GM12864 (cell line): ENCODE measurements around the gene CGB3.

Experiments
- DNase-seq: peaks from one replicate; pipeline ENCODE4 v3.0.0-alpha.2; 2011; ENCODE audit warnings: low read depth
- H3K4me3 ChIP-seq: 2 replicates; pipeline ENCODE4 v1.5.1; 2011; ENCODE audit warnings: mild to moderate bottlenecking, low read depth, low read length, control low read depth
- TF ChIP-seq, protein P1 (sequence below): IDR thresholded peaks from 2 replicates; pipeline ENCODE4 v1.5.1; 2011; ENCODE audit warnings: low read depth, mild to moderate bottlenecking, moderate library complexity, low read length, control low read depth, inconsistent platforms; ENCODE audit errors: missing control alignments

Gene CGB3

DNA sequence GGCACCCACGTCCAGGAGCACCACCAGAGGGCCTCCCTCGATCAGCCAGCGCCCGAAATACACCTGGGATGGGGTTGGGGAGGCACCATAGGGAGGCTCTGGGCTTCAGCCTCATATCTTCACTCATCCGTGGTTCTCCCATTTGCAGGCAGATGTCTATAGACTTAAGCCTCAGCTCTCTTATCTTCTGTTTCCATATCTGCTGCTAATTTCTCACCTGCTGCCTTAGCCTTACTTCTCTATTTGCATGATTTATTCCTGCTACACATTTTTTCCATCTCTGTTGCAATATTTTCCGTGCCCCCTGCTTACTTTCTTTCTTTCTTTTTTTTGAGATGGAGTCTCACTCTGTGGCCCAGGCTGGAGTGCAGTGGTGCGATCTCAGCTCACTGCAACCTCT, 36.8 kb downstream of the CGB3 start:
- TF ChIP-seq, protein P1, sequence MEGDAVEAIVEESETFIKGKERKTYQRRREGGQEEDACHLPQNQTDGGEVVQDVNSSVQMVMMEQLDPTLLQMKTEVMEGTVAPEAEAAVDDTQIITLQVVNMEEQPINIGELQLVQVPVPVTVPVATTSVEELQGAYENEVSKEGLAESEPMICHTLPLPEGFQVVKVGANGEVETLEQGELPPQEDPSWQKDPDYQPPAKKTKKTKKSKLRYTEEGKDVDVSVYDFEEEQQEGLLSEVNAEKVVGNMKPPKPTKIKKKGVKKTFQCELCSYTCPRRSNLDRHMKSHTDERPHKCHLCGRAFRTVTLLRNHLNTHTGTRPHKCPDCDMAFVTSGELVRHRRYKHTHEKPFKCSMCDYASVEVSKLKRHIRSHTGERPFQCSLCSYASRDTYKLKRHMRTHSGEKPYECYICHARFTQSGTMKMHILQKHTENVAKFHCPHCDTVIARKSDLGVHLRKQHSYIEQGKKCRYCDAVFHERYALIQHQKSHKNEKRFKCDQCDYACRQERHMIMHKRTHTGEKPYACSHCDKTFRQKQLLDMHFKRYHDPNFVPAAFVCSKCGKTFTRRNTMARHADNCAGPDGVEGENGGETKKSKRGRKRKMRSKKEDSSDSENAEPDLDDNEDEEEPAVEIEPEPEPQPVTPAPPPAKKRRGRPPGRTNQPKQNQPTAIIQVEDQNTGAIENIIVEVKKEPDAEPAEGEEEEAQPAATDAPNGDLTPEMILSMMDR = no peak
- DNase-seq = no peak
- H3K4me3 ChIP-seq = no peak overlapping the region

DNA sequence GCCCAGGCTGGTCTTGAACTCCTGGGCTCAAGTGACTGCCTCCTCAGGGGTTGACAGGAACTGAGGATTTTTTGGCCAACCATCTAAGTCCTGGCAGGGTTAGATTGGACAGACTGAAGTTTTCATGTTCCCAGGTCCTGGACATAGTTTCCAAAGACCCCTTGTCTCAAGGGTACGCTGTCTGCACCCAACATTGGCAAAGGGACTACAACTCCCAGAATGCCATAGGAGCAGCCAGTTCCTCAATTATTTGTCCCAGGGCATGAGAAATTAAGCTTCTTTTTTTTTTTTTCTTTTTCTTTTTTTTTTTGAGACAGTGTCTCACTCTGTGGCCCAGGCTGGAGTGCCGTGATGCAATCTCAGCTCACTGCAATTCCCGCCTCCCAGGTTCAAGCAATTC, 37.9 kb downstream of the CGB3 start:
- H3K4me3 ChIP-seq = no peak overlapping the region

DNA sequence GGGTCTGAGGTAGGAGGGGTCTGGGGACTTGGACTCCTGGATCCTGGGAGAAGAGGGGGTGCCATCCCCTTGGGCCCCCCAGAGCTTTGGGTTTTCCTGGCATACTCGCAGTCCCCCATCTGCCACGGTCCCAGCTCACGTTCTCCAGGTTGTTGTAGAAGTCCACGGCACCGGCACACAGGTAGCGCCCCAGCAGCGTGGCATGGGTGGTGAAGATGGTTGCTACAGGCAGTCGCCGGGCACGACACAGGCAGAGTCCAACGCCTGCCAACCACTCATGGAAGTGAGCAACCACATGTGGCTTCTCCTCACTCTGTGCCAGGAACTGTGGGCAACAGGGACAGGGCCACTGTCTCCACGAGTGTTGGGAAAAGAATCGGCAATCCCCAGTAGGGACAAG, 38.4 kb downstream of the CGB3 start:
- no peak overlapping the region for H3K4me3 ChIP-seq
- TF ChIP-seq, protein P1 = no peak
- no peak for DNase-seq

More for the DNA sequence above, 37.9 kb downstream of the CGB3 start:
- TF ChIP-seq, protein P1 = no peak
- no peak for DNase-seq

DNA sequence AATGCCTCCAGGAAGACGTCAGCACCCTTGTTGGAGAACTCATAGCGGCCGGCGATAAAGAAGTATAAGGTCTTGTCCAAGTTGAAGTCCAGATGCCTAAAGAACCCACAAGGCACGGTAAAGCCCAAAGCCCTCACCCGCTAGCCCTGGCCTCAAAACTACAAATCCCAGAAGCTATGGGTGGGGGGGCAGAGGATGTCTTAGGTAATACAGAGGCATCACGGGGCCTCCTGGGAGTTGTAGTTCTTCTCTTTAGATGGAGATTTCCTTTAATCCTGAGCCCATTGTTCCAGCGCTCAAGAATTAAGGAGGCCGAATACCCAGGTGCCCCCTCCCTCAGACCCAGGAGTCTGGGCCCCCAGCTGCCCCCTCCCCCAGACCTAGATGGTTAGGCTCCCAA, 41.9 kb downstream of the CGB3 start:
- DNase-seq = no peak
- H3K4me3 ChIP-seq = no peak overlapping the region
- TF ChIP-seq, protein P1 = no peak

DNA sequence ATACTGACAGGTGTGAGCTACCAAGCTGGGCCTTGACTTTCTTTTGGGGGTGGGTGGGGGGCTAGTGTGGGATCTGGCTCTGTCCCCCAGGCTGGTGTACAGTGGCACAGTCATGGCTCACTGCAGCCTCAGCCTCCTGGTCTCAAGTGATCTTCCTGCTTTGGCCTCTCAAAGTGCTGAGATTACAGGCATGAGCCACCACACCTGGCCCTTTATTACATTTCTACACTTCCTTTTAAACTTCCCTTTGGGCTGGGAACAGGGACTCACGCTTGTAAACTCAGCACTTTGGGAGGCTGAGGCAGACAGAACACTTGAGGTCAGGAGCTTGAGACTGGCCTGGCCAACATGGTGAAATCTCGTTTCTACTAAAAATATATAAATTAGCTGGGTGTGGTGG, 47.1 kb downstream of the CGB3 start:
- no peak for DNase-seq
- TF ChIP-seq, protein P1 = no peak
- no peak overlapping the region for H3K4me3 ChIP-seq

DNA sequence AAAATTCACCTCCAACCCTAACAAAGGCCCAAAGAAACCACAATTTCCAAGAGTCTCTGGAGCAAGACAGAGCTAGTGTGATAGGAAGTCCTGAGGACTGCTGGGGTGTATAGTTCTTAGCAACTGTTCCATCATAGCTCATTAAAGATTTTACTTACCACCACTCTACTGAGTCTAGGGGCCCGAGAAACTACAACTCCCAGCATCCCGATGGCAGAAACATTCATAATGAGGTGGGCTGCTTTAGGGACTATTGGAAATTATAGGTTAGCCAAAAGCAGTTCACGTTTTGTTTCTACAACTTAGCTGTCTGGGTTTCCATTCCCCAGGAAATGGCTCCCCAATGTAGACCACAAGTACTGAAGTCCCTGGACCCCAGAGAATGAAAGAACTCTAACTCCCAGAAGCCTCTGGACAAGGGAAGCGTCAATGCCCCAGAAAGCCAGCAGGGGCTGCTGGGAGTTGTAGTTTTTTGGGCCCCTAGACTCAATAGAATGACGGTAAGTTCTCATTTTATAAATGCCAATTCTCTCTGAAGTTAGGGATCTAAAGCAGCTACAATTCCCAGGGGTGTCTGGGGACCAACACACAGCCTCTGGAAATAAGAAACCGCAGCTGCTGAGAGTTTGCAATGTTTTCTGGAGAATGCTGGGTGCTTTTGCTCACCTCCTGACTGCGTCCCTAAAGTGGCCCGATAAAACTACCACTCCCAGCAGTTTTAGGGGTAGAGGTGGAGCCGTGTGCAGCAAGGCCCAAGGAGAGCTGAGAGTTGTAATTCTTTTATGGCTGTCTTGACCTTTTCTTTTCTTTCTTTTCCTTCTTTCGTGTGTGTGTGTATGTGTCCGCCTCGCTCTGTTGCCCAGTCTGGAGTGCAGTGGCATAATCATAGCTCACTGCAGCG, 47.9 kb downstream of the CGB3 start:
- TF ChIP-seq, protein P1 = no peak

More for the DNA sequence above, 47.9 kb downstream of the CGB3 start:
- H3K4me3 ChIP-seq = no peak overlapping the region
- DNase-seq = no peak
